Upper lobe of left lung (tissue), 6 donors: ENCODE data around the gene RASA1. TPM values are rescaled to one million over a fixed set of nuclear protein-coding genes. Genes with fewer than 3 reads are reported as not detected.
"Not testable (repeated sequence)": the region's sequence is repeated elsewhere in the genome, so short reads cannot be mapped to it uniquely, and the experiment has no call there.

ENCODE experiments used
- ATAC-seq, 2 donors: fragments of 200-7000 bp; cut with Tn5 transposase; one replicate each; pipeline ENCODE4 v1.9.1; 2022; ENCODE audit warnings: mild to moderate bottlenecking in 2 of 2, moderate library complexity in 2 of 2; ENCODE audit not compliant: low FRiP score in 2 of 2
- DNase-seq, 2 donors: peaks; one replicate each; pipeline ENCODE4 v3.0.0-alpha.2; 2019 to 2020
- H3K27ac ChIP-seq, 4 donors: fragments of 200-600 bp; sonication (generic); one replicate each; pipeline ENCODE4 v1.5.1; 2016 to 2019
- H3K27me3 ChIP-seq, 4 donors: fragments of 200-600 bp; sonication (generic); one replicate each; pipeline ENCODE4 v1.5.1; 2017 to 2019
- H3K36me3 ChIP-seq, 4 donors: fragments of 200-600 bp; sonication (generic); one replicate each; pipeline ENCODE4 v1.5.1; 2016 to 2019
- H3K4me1 ChIP-seq, 4 donors: fragments of 200-600 bp; sonication (generic); one replicate each; pipeline ENCODE4 v1.5.1; 2018 to 2019
- H3K4me3 ChIP-seq, 4 donors: fragments of 200-600 bp; sonication (generic); one replicate each; pipeline ENCODE4 v1.5.1; 2017 to 2019; ENCODE audit warnings: mild to moderate bottlenecking in 2 of 4, moderate library complexity in 1 of 4
- H3K9me3 ChIP-seq, 4 donors: fragments of 200-600 bp; sonication (generic); one replicate each; pipeline ENCODE4 v1.5.1; 2018 to 2019
- CTCF ChIP-seq, 6 experiments: fragments of 450-650 bp in 4 of 6; fragments of 200-600 bp in 2 of 6; sonication (generic) in 2 of 6; IDR thresholded peaks; one replicate each; pipeline ENCODE4 v1.5.1; 2016 to 2019; ENCODE audit warnings: antibody characterized with exemption in 6 of 6
- EP300 ChIP-seq, 4 donors: sonication (generic); formaldehyde crosslinking; IDR thresholded peaks; one replicate each; pipeline ENCODE4 v1.5.1; 2017; ENCODE audit warnings: antibody characterized with exemption in 4 of 4, control low read depth in 2 of 4
- POLR2A ChIP-seq, 4 donors: fragments of 450-650 bp; IDR thresholded peaks; one replicate each; pipeline ENCODE4 v1.5.1; 2016 to 2017; ENCODE audit warnings: antibody characterized with exemption in 4 of 4, mild to moderate bottlenecking in 2 of 4
- POLR2AphosphoS5 ChIP-seq, 2 donors: sonication (generic); formaldehyde crosslinking; IDR thresholded peaks; one replicate each; pipeline ENCODE4 v1.5.1; 2017; ENCODE audit warnings: antibody characterized with exemption in 2 of 2
- WGBS, 2 donors: methylation state at CpG; one replicate each; pipeline ENCODE4 v1.1.5; 2017 to 2018; 5-methylcytosine and 5-hydroxymethylcytosine counted together
- total RNA-seq, 6 donors: library from RNA; depleted of rRNA in 4 of 6; stranded (reverse); fragments of >200 nt in 4 of 6; gene quantifications; one replicate each; pipeline versions ENCODE4 v1.1.0 to v1.2.1, GENCODE V29; 2016 to 2021
- donor health status: DM: no; HTN: no; CAD: no; lungs with moderate emphysema.
- donor health status: DM: no; HTN: yes; CAD: no; lungs with severe emphysema.

Gene RASA1
- total RNA-seq, 6 donors from 2014 or later = 29.2 to 43.9 (median 30.9) TPM

- TF ChIP-seq POLR2A (IDR thresholded peaks at IDR 0.05) (no peak), CTCF (IDR thresholded peaks at IDR 0.05) (no peak), EP300 (IDR thresholded peaks at IDR 0.05) (no peak), POLR2AphosphoS5 (IDR thresholded peaks at IDR 0.05) (no peak)
- no peak for DNase-seq
- Histone ChIP-seq H3K36me3 (no peaks in the 10 kb centered on the region), H3K9me3 (no peaks in the 10 kb centered on the region), H3K4me3 (peak overlapping the region; percentile 68 to 98 (median 85)), H3K4me1 (peaks cover 13 to 26% (median 14%) of the 10 kb centered on the region in 4 donors), H3K27me3 (no peaks in the 10 kb centered on the region), H3K27ac (peak overlapping the region; percentile 79 to 98 (median 94))
- ATAC-seq = peak; percentile 47 to 71
- 8% methylated on average over 14 of the region's 14 CpGs for WGBS, 2 donors
These were observed 639 bp upstream of the RASA1 start for GRCh38 chr5:87266914-87267573.

- peaks cover 14 to 33% (median 18%) of the 10 kb centered on the region in 4 donors for H3K4me1 ChIP-seq
These were observed 665 bp downstream of the RASA1 start for GRCh38 chr5:87268126-87268969.

GRCh38 chr5:87268970-87269377, 1.3 kb downstream of the RASA1 start:
- H3K4me3 ChIP-seq = peak overlapping the region; percentile 68 to 98 (median 85)
- H3K36me3 ChIP-seq = no peaks in the 10 kb centered on the region
- no peak for ATAC-seq
- no peaks in the 10 kb centered on the region for H3K27me3 ChIP-seq
- WGBS, 2 donors = 3 to 5% methylated on average over 4 of the region's 4 CpGs
- no peak for DNase-seq
- TF ChIP-seq CTCF (IDR thresholded peaks at IDR 0.05) = no peak
- no peak for TF ChIP-seq EP300 (IDR thresholded peaks at IDR 0.05)
- no peak for TF ChIP-seq POLR2A (IDR thresholded peaks at IDR 0.05)
- TF ChIP-seq POLR2AphosphoS5 (IDR thresholded peaks at IDR 0.05) = no peak
- peaks cover 14 to 36% (median 18%) of the 10 kb centered on the region in 4 donors for H3K4me1 ChIP-seq
- peak overlapping the region; percentile 79 to 98 (median 94) for H3K27ac ChIP-seq
- no peaks in the 10 kb centered on the region for H3K9me3 ChIP-seq

More at GRCh38 chr5:87268126-87268969, 665 bp downstream of the RASA1 start:
- 0 to 1% methylated on average over 27 to 47 of the region's 49 CpGs for WGBS, 2 donors
- Histone ChIP-seq H3K27me3 (no peaks in the 10 kb centered on the region), H3K9me3 (no peaks in the 10 kb centered on the region), H3K4me3 (peak overlapping the region; percentile 68 to 98 (median 85)), H3K36me3 (no peaks in the 10 kb centered on the region), H3K27ac (peak overlapping the region; percentile 79 to 98 (median 94))
- TF ChIP-seq CTCF (IDR thresholded peaks at IDR 0.05) = peak in 1 of 6 experiments; percentile 5
- TF ChIP-seq POLR2A (IDR thresholded peaks at IDR 0.05) = peak in 2 of 4 donors; percentile 5 to 17
- TF ChIP-seq POLR2AphosphoS5 (IDR thresholded peaks at IDR 0.05) = peak in 1 of 2 donors; percentile 22
- no peak for TF ChIP-seq EP300 (IDR thresholded peaks at IDR 0.05)
- peak; percentile 75 to 92 for DNase-seq
- peak; percentile 84 to 87 for ATAC-seq

- H3K36me3 ChIP-seq, H3K27ac ChIP-seq, H3K9me3 ChIP-seq, H3K27me3 ChIP-seq, ATAC-seq, H3K4me3 ChIP-seq: not testable (repeated sequence)
- 97% methylated on average over 17 of the region's 17 CpGs for WGBS, 2 donors
- peak in 1 of 2 donors; percentile 5 for DNase-seq
- H3K4me1 ChIP-seq = peaks cover 14 to 49% (median 18%) of the 10 kb centered on the region in 4 donors
These were observed 3.2 kb downstream of the RASA1 start for GRCh38 chr5:87270888-87271287.

- H3K27me3 ChIP-seq = no peaks in the 10 kb centered on the region
- peaks cover 0 to 35% (median 6%) of the 10 kb centered on the region in 4 donors for H3K4me1 ChIP-seq
- 90 to 91% methylated on average over 1 of the region's 1 CpG for WGBS, 2 donors
- DNase-seq (no peak), ATAC-seq (no peak)
- no peak overlapping the region for H3K4me3 ChIP-seq
- no peaks in the 10 kb centered on the region for H3K9me3 ChIP-seq
- H3K36me3 ChIP-seq = no peaks in the 10 kb centered on the region
- TF ChIP-seq POLR2AphosphoS5 (IDR thresholded peaks at IDR 0.05) (no peak), CTCF (IDR thresholded peaks at IDR 0.05) (no peak)
- no peak overlapping the region for H3K27ac ChIP-seq
These were observed 9.0 kb downstream of the RASA1 start for GRCh38 chr5:87276655-87277054.
